ENCODE measurements around the gene USP24.
"Not testable (repeated sequence)": the region's sequence is repeated elsewhere in the genome, so short reads cannot be mapped to it uniquely, and the experiment has no call there.

Gene USP24

GRCh38 chr1:55124470-55124869 is 90.7 kb downstream of the USP24 start:
- DNase-seq (ENCODE audit: low spot score) = no peak

GRCh38 chr1:55120538-55120937 is 94.6 kb downstream of the USP24 start:
- no peak for DNase-seq (ENCODE audit: low spot score)

- no peak for DNase-seq (ENCODE audit: low spot score)
These were observed 96.4 kb downstream of the USP24 start for GRCh38 chr1:55118651-55119329.

GRCh38 chr1:55117941-55118340 is 97.2 kb downstream of the USP24 start:
- no peak for DNase-seq (ENCODE audit: low spot score)

DNA sequence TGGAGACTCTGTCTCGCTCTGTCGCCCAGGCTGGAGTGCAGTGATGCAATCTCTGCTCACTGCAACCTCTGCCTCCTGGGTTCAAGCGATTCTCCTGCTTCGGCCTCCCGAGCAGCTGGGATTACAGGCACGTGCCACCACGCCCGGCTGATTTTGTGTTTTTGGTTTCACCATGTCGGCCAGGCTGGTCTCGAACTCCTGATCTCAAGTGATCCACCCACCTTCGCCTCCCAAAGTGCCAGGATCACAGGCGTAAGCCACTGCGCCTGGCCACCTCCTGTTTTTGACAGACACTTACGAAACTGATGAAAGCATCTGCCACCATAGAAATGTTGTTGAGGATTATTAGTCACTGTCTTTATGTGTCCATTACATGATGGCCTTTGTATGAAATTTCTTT is 106.2 kb downstream of the USP24 start:
- DNase-seq (ENCODE audit: low spot score) = not testable (repeated sequence)

GRCh38 chr1:55107101-55107500 is 108.1 kb downstream of the USP24 start:
- DNase-seq (ENCODE audit: low spot score) = no peak

DNA sequence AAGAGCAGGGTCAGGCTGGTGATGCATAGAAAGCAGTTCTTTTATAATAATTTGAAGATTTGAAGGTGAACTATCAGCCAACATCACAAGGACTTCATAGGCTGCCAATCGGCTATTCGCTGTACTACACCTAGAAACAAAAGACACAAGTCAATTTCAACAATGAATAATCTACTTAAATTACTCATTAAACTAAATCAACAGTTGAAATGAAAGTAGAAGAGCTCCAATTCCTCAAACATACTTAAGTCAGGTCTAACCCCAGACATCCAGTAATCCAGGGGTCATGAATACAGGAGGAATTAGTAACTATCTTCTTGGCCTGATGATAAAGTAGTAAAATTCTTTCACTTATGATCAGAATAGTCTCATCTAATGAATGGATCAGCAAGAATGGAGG is 111.3 kb downstream of the USP24 start:
- no peak for DNase-seq (ENCODE audit: low spot score)

GRCh38 chr1:55095095-55095494 is 120.1 kb downstream of the USP24 start:
- DNase-seq (ENCODE audit: low spot score) = no peak

DNA sequence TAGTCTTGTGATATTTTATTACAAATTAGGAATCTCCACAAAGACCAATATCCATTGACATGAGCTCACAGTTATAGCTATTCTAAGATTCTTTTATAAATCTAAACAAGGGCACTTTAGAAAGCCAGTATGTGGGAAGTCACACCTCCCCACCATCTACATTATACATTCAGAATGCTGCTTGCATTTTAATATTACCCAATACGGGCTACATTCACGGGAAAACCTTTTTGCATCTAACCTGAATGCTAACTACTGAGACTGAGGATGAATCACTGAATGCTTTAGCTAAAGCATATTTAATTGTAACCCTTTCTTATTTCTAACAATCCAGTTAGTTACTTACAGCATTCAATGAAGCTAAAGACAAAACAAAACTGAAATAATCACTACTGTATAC is 122.7 kb downstream of the USP24 start:
- no peak for DNase-seq (ENCODE audit: low spot score)

GRCh38 chr1:55089683-55090082 is 125.5 kb downstream of the USP24 start:
- DNase-seq (ENCODE audit: low spot score) = no peak

GRCh38 chr1:55088413-55088812 is 126.8 kb downstream of the USP24 start:
- no peak for DNase-seq (ENCODE audit: low spot score)

GRCh38 chr1:55087439-55087838 is 127.7 kb downstream of the USP24 start:
- no peak for DNase-seq (ENCODE audit: low spot score)

- no peak for DNase-seq (ENCODE audit: low spot score)
These were observed 130.9 kb downstream of the USP24 start for GRCh38 chr1:55084257-55084656.

GRCh38 chr1:55081905-55082296 is 133.3 kb downstream of the USP24 start:
- no peak for DNase-seq (ENCODE audit: low spot score)

DNA sequence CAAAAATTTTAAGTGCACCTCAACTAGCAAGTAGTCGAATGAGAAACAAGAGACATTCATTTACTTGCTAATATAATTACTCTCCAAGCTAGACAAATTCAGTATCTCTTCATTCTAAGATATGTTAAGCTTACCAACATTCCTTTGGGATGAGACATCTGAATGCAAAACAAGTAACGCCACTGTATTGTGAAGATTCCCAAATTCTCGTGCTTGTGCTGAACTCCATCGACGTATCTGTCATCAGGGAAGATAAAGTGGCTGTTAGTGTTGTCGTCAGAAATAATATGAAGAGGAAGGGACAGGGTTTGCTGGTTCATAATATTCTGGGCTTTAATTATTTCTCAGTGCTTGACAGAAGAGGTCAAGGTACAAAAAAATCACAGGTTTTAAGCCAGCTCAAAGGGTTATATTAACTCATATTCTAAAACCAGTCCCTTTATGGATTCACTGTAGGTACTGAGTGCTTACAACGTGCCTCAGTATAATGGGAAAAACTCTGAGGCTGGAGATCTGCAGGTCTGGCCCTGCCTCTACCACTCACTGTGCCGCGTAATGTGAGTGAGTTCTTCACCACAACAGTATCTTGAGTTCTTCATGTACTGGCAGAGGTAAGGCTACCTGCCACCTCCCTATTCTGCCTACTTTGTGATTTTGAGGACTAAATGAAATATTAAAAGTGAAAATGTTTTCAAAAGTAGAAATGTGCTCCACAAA is 133.8 kb downstream of the USP24 start:
- no peak for DNase-seq (ENCODE audit: low spot score)

GRCh38 chr1:55079651-55080050 is 135.5 kb downstream of the USP24 start:
- no peak for DNase-seq (ENCODE audit: low spot score)

- DNase-seq (ENCODE audit: low spot score) = no peak
These were observed 136.7 kb downstream of the USP24 start for GRCh38 chr1:55078470-55078869.

DNA sequence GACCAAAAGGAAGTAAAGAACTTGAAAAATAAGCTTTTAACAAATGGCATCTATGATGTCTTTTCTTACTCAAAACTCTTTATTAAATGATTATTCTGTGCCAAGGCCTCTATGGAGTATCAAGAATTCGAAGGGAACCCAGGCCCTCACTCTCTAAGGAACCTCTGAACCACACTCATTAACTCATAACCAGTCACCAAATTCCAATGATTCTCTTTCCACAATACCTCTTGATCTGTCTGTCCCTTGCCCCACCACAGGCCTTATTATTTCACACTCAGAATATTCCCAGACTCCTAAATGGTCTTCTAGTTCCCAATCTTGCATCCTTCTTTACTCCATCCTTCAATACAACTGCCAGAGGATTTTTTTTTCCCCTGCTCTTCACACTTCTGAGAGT is 138.8 kb downstream of the USP24 start:
- no peak for DNase-seq (ENCODE audit: low spot score)

GRCh38 chr1:55074455-55074854 is 140.7 kb downstream of the USP24 start:
- no peak for DNase-seq (ENCODE audit: low spot score)

GRCh38 chr1:55073187-55073916 is 141.8 kb downstream of the USP24 start:
- no peak for DNase-seq (ENCODE audit: low spot score)

- no peak for DNase-seq (ENCODE audit: low spot score)
These were observed 143.7 kb downstream of the USP24 start for GRCh38 chr1:55071477-55071876.

DNA sequence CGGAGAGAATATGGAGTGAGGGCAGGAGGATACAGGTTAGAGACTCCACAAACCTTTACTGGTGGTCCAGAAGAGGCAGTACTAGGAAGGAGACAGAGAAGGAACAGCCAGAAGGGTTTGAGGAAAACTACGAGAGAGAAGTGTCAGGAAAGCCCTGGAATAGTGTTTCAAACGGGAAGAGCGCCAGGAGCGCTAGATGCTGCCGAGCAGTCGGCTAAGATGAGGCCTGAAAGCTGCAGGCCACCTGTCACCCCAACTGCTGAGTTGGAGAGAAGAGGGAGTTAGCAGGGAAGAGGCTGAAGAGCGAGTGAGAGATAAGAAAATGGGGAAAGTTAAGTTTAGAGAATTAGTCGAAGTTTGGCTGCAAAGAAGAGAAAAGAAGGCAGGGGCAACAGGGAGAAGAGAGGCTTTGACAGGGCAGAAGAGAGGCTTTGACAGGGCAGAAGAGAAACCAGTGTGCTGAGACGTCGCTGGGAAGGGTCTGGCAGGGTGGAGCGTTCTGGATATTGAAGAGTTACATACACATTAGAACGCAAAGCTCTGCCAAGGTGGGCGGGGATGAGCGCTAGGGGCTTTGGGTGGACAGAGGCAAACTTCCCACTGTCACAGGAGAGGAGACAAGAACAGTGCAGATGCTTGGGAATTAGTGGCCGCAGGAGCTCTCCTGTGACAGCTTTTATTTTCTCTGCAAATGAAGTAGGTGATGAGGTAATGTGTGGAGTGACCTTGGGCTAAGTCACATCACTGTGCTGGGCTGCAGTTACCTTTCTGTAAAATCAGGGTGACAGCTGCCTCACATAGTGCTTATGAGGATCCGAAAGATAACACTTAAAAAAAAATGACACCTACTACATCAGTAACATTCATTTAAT is 144.6 kb downstream of the USP24 start:
- no peak for DNase-seq (ENCODE audit: low spot score)

Measured in SK-N-DZ (cell line).